NCI-H345 treated with DMSO at 0.1 percent for 48 hours (cell line): ENCODE data around the gene LIF.
"Not testable (repeated sequence)": the region's sequence is repeated elsewhere in the genome, so short reads cannot be mapped to it uniquely, and the experiment has no call there.

ENCODE experiments used
- DNase-seq: peaks from one replicate; lab custom pipeline; 2025; ENCODE audit not compliant: unreplicated experiment; lab: John Stamatoyannopoulos, UW

Gene LIF

DNA sequence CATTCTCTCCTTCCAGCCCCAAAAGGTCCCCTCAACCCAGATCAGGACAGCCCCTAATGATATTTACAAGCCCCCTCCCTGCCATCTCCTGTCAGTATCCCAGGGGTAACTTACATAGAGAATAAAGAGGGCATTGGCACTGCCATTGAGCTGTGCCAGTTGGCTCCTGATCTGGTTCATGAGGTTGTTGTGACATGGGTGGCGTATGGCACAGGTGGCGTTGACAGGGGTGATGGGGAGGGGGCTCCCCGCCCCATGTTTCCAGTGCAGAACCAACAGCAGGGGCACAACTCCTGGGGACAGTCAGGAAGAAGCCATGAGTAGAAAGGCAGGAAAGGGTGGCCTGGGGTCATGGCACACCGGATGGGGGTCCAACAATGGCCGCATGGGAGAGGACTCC is 1.9 kb downstream of the LIF start:
- no peak for DNase-seq

- DNase-seq = no peak
These were observed 2.5 kb downstream of the LIF start for GRCh38 chr22:30244066-30244465.

DNA sequence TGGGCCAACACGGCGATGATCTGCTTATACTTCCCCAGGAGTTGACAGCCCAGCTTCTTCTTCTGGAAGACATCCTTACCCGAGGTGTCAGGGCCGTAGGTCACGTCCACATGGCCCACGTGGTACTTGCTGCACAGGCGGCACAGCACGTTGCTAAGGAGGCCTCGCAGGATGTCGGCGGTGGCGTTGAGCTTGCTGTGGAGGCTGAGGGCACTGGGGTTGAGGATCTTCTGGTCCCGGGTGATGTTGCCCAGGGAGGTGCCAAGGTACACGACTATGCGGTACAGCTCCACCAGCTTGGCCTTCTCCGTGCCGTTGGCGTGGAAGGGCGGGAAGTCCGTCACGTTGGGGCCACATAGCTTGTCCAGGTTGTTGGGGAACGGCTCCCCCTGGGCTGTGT is 2.9 kb downstream of the LIF start:
- no peak for DNase-seq

DNA sequence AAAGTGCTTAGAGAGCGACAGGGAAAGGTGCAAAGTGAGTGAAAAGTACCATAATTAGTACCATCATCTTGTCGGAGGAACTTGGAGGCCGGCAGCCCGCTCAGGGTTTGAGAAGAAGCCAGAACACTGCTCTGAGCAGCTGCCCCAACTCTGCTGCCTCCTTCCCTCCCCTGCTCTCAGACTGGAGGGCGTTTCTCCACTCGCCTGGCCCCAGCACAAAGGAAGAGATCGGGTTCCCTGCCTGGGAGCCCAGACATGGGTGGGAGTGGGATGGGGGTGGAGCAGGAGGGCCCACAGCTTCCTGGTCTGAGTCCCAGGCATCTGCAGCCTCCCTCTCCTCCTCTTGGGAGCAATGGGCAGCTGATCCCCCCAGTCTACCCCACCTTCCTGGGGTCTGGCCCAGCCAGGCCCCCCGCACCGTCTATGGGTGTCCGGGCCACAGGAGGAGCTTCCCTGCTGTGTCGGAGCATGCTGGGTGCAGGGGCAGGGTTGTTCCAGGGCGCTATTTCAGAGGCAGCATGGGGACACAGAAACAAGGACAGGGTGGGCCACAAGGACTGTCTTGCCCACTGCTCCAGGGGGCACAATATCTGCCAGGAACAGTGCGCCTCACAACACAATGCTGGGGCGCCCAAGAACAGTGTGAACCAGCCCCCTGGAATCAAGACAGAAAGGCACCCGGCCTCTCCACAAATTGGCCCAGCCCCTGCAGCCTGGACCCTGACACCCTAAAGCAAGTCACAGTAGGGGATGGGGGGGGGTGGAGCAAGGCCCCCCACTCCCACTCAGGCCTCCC is 4.8 kb downstream of the LIF start:
- no peak for DNase-seq

GRCh38 chr22:30240541-30241417 is 5.8 kb downstream of the LIF start:
- DNase-seq = no peak

GRCh38 chr22:30239488-30240405 is 6.8 kb downstream of the LIF start:
- DNase-seq = no peak

- no peak for DNase-seq
These were observed 7.7 kb downstream of the LIF start for GRCh38 chr22:30238661-30239487.

GRCh38 chr22:30238136-30238535 is 8.4 kb downstream of the LIF start:
- DNase-seq = no peak

- DNase-seq = no peak
These were observed 9.7 kb downstream of the LIF start for GRCh38 chr22:30236875-30237274.

DNA sequence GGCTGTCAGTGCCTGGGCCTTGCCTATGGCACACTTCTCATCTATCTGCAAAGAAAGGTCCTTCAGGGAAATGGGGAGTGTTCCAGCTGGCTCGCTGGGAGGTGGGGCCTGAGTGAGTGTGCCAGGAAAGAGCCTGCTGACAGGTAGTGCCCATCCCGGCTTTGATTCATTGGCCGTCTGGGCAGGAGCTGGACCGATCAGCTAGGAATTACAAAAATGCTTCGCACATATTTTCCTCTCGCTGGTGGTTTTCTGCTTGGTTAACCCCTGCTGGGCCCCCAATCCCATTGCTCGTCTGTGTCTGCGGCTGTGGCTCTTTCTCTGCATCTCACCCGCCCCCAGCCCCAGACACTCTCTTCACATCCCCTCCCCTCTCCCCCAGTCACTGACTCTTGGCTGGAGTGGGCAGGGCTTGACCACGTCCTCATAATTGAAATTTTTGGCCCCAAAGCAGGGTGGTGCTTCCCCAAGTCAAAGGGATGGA is 10.8 kb downstream of the LIF start:
- no peak for DNase-seq

GRCh38 chr22:30234786-30235470 is 11.6 kb downstream of the LIF start:
- no peak for DNase-seq

DNA sequence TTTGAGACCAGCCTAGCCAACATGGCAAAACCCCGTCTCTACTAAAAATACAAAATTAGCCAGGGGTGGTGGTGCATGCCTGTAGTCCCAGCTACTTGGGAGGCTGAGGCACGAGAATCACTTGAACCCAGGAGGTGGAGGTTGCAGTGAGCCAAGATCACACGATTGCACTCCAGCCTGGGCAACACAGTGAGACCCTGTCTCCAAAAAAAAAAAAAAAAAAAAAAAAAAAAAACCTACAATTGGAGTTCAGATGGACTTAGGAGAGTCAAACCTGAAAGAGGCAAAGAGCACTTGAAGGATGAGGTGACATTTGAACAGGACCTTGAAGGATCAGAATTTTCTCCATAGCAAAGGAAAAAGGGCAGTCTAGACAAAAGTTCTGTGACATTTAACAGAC is 12.2 kb downstream of the LIF start:
- not testable (repeated sequence) for DNase-seq

DNA sequence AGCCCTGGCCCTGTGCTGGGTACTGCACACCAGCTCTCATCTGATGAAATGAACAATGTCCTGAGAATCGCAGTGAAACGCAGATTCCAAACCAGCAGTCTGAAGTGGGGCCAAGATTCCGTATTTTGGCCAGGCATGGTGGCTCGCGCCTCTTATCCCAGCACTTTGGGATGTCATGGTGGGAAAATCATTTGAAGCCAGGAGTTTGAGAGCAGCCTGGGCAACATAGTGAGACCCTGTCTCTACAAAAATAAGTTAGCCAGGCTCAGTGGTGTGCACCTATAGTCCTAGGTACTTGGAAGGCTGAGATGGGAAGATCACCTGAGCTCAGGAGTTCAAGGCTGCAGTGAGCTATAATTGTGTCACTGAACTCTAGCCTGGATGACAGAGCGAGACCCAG is 13.0 kb downstream of the LIF start:
- DNase-seq = no peak

DNA sequence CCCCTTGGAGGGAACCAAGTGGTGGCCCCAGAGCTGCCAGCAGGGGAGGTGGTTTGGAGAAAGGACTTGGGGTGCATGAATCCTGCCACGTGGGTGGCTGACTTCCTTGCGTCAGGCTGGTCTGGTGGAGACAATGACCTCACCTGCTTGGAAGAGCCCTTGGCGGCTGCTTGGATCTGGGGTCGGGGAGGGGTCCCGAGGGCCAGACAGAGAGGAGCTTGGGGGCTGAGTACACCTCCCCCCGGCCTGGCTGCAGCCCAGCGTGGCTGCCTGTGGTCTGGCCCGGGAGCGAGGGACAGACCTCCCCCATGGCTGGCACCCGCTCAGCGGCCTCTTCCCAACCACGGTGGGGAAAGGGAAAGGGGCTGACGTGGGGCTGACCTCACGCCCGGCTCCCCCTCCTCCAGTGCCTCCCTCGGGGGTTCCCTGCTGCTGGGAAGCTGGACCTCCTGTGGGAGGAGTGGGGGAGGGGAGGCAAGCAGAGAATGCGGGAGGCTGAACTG is 13.8 kb downstream of the LIF start:
- no peak for DNase-seq

- no peak for DNase-seq
These were observed 15.6 kb downstream of the LIF start for GRCh38 chr22:30230787-30231461.

DNA sequence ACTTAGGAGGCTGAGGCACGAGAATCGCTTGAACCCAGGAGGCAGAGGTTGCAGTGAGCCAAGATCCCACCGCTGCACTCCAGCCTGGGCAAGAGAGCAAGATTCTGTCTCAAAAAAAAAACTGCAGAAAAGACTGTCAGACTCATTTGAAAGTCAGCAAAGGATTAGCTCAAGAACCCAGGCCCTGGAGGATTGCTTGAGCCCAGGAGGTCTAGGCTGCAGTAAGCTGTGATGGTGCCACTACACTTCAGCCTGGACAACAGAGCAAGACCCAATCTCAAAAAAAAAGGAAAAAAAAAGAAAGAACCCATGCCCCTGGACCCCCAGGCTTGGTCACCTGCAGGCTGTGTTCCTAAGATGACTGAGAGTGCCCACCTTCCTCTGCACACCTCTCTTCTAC is 16.2 kb downstream of the LIF start:
- DNase-seq = no peak

DNA sequence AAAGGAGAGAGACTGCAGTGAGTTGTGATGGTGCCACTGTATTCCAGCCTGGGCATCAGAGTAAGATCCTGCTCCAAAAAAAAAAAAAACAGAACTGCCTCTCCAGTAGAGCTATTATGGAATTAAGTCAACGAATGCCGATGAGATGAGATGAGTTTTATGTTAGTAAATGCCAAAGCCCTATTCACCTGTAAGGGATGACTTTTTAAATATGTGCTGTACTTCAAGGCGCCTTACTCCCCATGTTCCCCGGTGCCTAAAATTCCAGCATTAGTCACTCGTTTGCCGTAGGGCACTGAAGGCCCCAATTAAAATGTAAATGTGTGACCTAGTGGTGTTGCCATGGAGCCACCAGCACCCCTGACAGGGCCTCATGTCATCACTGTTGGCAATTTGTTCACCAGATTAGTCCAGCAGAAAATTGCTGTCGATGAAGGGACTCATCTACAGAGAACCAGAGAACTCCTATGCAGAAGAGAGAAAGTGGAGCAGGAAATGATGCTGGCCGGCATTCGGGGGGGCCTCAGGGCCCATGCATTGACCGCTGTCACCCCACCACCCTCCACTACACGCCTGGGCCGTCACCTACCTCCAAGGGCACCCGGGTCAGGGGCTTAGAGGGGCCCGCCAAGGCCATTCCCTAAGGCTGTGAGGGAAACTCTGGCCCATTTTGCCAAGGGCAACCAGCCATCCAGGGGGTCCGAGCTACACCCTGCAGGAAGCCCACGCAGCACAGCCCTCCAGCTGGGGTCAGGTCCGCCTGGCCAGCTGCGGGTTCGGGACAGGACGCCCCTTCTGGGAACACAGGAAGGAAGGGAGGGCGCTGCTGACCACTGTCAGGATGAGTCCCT is 17.8 kb downstream of the LIF start:
- no peak for DNase-seq
